Measurements from ENCODE around the gene MFAP2. TPM values are rescaled to one million over a fixed set of nuclear protein-coding genes. Genes with fewer than 3 reads are reported as not detected.

The MFAP2 gene
- total and polyA plus RNA-seq, 11 donors, result 1.2 to 13.0 (median 2.3) TPM

GRCh38 chr1:16961297-16962133, 18.9 kb downstream of the MFAP2 start:
- WGBS, 4 donors, result 84 to 93% (median 87%) methylated on average over 14 of the region's 14 CpGs
- Histone ChIP-seq H3K27me3 (no peaks in the 10 kb centered on the region), H3K27ac (peak overlapping the region in 2 of 12 donors; percentile 36 to 59), H3K4me3 (peak overlapping the region in 10 of 12 donors; percentile 22 to 58 (median 48)), H3K4me1 (peaks cover 0 to 17% (median 3%) of the 10 kb centered on the region in 12 donors), H3K9me3 (no peaks in the 10 kb centered on the region), H3K36me3 (peaks cover 0 to 32% (median 10%) of the 10 kb centered on the region in 9 donors)
- TF ChIP-seq POLR2A (IDR thresholded peaks at IDR 0.05), result no peak
- TF ChIP-seq CTCF (IDR thresholded peaks at IDR 0.05), result no peak
- ATAC-seq (no peak), DNase-seq (no peak)
- intact Hi-C loops (cut with DNase I), result loop anchor here in 3 of 10 donors (2.0 to 10.0 kb wide), 4 partner anchors 51 to 83 kb away; partner anchors contain the start of gene ATP13A2 (in 2 of the 3)

- ATAC-seq (peak; percentile 41 to 91 (median 78)), DNase-seq (peak; percentile 79 to 88 (median 86))
- intact Hi-C loops (cut with DNase I), result loop anchor here in 2 of 10 donors (5.0 to 10.0 kb wide), 2 partner anchors 52 to 54 kb away; partner anchors contain the start of gene ATP13A2 (in 2 of the 2)
- H3K27ac ChIP-seq, result peak overlapping the region in 4 of 12 donors; percentile 27 to 59 (median 41)
- WGBS, 4 donors, result 12 to 51% (median 29%) methylated on average over 21 to 57 of the region's 57 CpGs
- peaks cover 0 to 15% (median 2%) of the 10 kb centered on the region in 12 donors for H3K4me1 ChIP-seq
- no peaks in the 10 kb centered on the region for H3K9me3 ChIP-seq
- no peaks in the 10 kb centered on the region for H3K27me3 ChIP-seq
- peak overlapping the region in 10 of 12 donors; percentile 22 to 58 (median 48) for H3K4me3 ChIP-seq
- H3K36me3 ChIP-seq, result peaks cover 0 to 31% (median 6%) of the 10 kb centered on the region in 9 donors
- TF ChIP-seq CTCF (IDR thresholded peaks at IDR 0.05) (peak; percentile 13 to 74 (median 60)), POLR2A (IDR thresholded peaks at IDR 0.05) (no peak)
Observed at GRCh38 chr1:16960560-16961296, 19.7 kb downstream of the MFAP2 start.

GRCh38 chr1:16958475-16958874, 21.9 kb downstream of the MFAP2 start:
- no peak for TF ChIP-seq CTCF (IDR thresholded peaks at IDR 0.05)
- no peak for TF ChIP-seq POLR2A (IDR thresholded peaks at IDR 0.05)
- no peak for ATAC-seq
- no peak overlapping the region for H3K4me3 ChIP-seq

More at GRCh38 chr1:16958475-16958874, 21.9 kb downstream of the MFAP2 start:
- no peaks in the 10 kb centered on the region for H3K27me3 ChIP-seq
- peaks cover 0 to 15% (median under 1%) of the 10 kb centered on the region in 12 donors for H3K4me1 ChIP-seq
- H3K9me3 ChIP-seq, result no peaks in the 10 kb centered on the region
- intact Hi-C loops (cut with DNase I), result loop anchor here in 2 of 10 donors (10.0 kb wide), 2 partner anchors 166 to 276 kb away; no protein-coding TSS in a partner anchor
- 92 to 98% (median 97%) methylated on average over 12 of the region's 12 CpGs for WGBS, 4 donors
- H3K27ac ChIP-seq, result no peak overlapping the region
- no peak for DNase-seq
- peaks cover 0 to 45% (median 10%) of the 10 kb centered on the region in 9 donors for H3K36me3 ChIP-seq

Data from heart left ventricle (tissue), 16 donors.